ENCODE results near the gene AGAP1. TPM values are rescaled to one million over a fixed set of nuclear protein-coding genes. Genes with fewer than 3 reads are reported as not detected.

The AGAP1 gene
- total and polyA plus RNA-seq, 9 donors = 5.7 to 32.2 (median 20.2) TPM

- TF ChIP-seq, protein P1, sequence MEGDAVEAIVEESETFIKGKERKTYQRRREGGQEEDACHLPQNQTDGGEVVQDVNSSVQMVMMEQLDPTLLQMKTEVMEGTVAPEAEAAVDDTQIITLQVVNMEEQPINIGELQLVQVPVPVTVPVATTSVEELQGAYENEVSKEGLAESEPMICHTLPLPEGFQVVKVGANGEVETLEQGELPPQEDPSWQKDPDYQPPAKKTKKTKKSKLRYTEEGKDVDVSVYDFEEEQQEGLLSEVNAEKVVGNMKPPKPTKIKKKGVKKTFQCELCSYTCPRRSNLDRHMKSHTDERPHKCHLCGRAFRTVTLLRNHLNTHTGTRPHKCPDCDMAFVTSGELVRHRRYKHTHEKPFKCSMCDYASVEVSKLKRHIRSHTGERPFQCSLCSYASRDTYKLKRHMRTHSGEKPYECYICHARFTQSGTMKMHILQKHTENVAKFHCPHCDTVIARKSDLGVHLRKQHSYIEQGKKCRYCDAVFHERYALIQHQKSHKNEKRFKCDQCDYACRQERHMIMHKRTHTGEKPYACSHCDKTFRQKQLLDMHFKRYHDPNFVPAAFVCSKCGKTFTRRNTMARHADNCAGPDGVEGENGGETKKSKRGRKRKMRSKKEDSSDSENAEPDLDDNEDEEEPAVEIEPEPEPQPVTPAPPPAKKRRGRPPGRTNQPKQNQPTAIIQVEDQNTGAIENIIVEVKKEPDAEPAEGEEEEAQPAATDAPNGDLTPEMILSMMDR (IDR thresholded peaks at IDR 0.05) = no peak
- TF ChIP-seq EP300 (IDR thresholded peaks at IDR 0.05) (no peak), POLR2A (IDR thresholded peaks at IDR 0.05) (no peak)
- Histone ChIP-seq H3K27ac (no peak overlapping the region), H3K27me3 (no peaks in the 10 kb centered on the region), H3K9me3 (no peaks in the 10 kb centered on the region), H3K4me3 (no peak overlapping the region), H3K36me3 (no peaks in the 10 kb centered on the region), H3K4me1 (ENCODE audit: insufficient read depth) (peaks cover 2% of the 10 kb centered on the region)
- intact Hi-C loops (cut with DNase I) = no loop called here
- WGBS, 3 donors = 93 to 96% (median 94%) methylated on average over 19 of the region's 19 CpGs
- no peak for DNase-seq
Observed at GRCh38 chr2:235930701-235931100, 436.9 kb downstream of the AGAP1 start.

GRCh38 chr2:235931676-235932075 is 437.8 kb downstream of the AGAP1 start:
- Histone ChIP-seq H3K27ac (no peak overlapping the region), H3K4me3 (no peak overlapping the region), H3K27me3 (no peaks in the 10 kb centered on the region), H3K36me3 (no peaks in the 10 kb centered on the region), H3K4me1 (ENCODE audit: insufficient read depth) (peaks cover 2% of the 10 kb centered on the region), H3K9me3 (no peaks in the 10 kb centered on the region)
- no peak for TF ChIP-seq EP300 (IDR thresholded peaks at IDR 0.05)
- TF ChIP-seq, protein P1 (IDR thresholded peaks at IDR 0.05) = no peak
- no peak for TF ChIP-seq POLR2A (IDR thresholded peaks at IDR 0.05)
- intact Hi-C loops (cut with DNase I) = no loop called here
- WGBS, 3 donors = 91 to 93% (median 91%) methylated on average over 15 of the region's 15 CpGs
- DNase-seq = no peak

DNA sequence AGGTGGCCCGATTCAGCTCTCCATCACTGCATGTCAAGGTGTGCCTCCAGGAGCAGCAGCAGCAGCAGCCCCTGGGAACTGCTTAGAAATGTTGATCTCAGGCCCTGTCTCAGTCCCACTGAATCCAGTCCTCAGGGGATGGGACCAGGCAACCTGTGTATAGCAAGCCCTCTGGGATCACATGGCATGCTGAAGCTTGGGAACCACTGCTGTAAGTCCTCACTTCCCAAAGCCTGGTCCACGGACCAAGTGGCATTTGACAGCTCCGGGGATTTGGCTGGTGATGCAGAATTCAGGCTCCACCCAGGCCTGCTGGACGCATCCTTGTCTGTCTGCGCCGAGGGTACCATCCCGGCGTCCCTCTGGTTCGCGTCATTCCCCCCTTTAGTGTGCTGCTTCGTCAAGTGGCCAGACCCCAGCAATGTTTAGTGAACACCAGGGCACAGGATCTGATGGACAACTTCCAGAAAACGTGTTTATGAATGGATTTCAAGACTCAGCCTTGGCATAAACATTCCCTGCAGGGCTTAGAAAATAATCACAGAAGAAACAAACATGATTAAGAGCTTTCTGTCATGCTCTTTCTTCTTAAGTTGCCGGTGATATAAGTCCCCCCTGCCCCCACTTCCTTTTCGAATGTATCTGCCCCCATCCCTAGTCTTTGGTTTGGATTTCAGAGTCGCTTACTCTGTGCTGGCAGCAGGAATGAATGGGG is 440.4 kb downstream of the AGAP1 start:
- no peak overlapping the region for H3K4me3 ChIP-seq
- H3K27me3 ChIP-seq = no peaks in the 10 kb centered on the region
- TF ChIP-seq, protein P1 (IDR thresholded peaks at IDR 0.05) = no peak
- no peak for TF ChIP-seq POLR2A (IDR thresholded peaks at IDR 0.05)
- no peak for TF ChIP-seq EP300 (IDR thresholded peaks at IDR 0.05)
- no peaks in the 10 kb centered on the region for H3K9me3 ChIP-seq
- peaks cover 2% of the 10 kb centered on the region for H3K4me1 ChIP-seq (ENCODE audit: insufficient read depth)
- H3K27ac ChIP-seq = no peak overlapping the region
- 73 to 81% (median 76%) methylated on average over 15 of the region's 15 CpGs for WGBS, 3 donors
- no peaks in the 10 kb centered on the region for H3K36me3 ChIP-seq
- no peak for DNase-seq
- intact Hi-C loops (cut with DNase I) = no loop called here

- Histone ChIP-seq H3K4me1 (ENCODE audit: insufficient read depth) (peaks cover 2% of the 10 kb centered on the region), H3K4me3 (no peak overlapping the region), H3K27me3 (no peaks in the 10 kb centered on the region), H3K27ac (no peak overlapping the region), H3K36me3 (no peaks in the 10 kb centered on the region), H3K9me3 (no peaks in the 10 kb centered on the region)
- WGBS, 3 donors = 77 to 84% (median 78%) methylated on average over 16 of the region's 16 CpGs
- no peak for DNase-seq
- TF ChIP-seq POLR2A (IDR thresholded peaks at IDR 0.05) (no peak), EP300 (IDR thresholded peaks at IDR 0.05) (no peak)
- TF ChIP-seq, protein P1 (IDR thresholded peaks at IDR 0.05) = no peak
- intact Hi-C loops (cut with DNase I) = no loop called here
Observed at GRCh38 chr2:235934774-235935484, 441.1 kb downstream of the AGAP1 start.
